ENCODE measurements around the gene OR56A4. TPM values are rescaled to one million over a fixed set of nuclear protein-coding genes. Genes with fewer than 3 reads are reported as not detected.

Gene OR56A4, protein sequence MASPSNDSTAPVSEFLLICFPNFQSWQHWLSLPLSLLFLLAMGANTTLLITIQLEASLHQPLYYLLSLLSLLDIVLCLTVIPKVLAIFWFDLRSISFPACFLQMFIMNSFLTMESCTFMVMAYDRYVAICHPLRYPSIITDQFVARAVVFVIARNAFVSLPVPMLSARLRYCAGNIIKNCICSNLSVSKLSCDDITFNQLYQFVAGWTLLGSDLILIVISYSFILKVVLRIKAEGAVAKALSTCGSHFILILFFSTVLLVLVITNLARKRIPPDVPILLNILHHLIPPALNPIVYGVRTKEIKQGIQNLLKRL
- not detected in 2 replicates for total RNA-seq (2014; rRNA removed; shearing (Covaris generic))

GRCh38 chr11:6006846-6007245, at the start of gene OR56A4:
Gene OR56A4, minus strand, starts transcription at chr11:6006946. Its CDS starts 3,954 bp downstream, at chr11:6002992.
- no peak for DNase-seq (ENCODE audit: low spot score)

DNA sequence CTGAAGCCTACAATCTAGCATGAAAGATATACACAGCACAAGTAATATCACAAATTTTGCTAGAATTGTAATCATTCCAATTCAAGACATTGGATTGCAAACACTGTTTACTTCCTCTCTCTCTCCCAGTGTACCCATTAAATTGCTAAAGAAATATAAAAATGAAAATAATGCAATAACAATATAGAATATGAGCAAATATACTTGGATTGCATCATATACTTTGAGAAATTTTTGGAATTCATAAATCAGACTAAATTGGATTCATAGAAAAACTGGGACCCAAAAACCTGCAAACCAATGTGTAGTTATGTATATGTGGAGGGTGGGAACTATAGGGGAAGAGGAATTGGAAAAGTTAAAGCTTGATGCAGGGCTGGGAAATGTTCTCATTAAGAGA, 48.8 kb upstream of the OR56A4 start:
- no peak for DNase-seq (ENCODE audit: low spot score)

GRCh38 chr11:6052374-6052773, 45.6 kb upstream of the OR56A4 start:
- no peak for DNase-seq (ENCODE audit: low spot score)

DNA sequence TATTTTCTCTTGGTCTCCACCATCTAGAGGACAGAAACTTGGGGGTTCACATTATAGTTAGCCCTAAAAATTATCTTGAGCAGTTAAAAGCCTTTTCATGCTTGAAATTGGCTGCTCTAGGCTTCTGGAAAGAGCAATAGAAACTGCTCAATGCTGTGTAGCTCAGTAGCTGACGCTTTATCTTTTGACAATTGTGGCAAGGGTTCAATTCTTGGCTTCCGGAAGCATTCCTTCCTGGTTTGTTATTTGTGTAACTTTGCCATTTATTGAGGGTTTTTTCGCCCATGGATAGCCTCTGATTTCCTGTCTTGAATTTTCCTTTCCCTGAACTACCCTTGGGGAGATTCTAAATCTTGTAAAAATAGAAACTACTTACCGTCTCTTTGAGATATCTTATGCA, 34.1 kb upstream of the OR56A4 start:
- no peak for DNase-seq (ENCODE audit: low spot score)

GRCh38 chr11:6030708-6031405, 24.1 kb upstream of the OR56A4 start, which contains the start of gene OR56A1:
Gene OR56A1, minus strand, starts transcription at chr11:6030758. Its CDS starts 3,066 bp downstream, at chr11:6027692.
- no peak for DNase-seq (ENCODE audit: low spot score)

GRCh38 chr11:6027501-6027900, 20.8 kb upstream of the OR56A4 start:
- DNase-seq (ENCODE audit: low spot score) = no peak

DNA sequence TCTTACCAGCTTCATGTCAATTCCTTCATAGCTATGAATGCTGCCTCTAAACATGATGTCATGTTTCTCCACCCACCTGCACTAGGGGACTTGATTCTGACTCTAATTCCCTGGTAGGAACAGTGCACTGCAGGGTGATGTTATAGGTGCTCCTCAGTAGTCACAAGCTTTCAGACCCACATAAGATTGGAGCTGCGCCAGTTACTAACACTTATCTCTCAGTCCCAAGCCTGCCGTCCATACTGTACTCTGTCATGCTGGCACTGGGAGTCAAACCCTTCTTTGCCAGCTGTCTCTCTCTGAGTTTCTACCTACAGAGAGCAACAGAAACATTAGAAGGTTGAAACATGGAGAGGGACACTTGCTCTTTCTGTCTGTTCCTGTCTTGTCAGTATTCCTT, 18.3 kb upstream of the OR56A4 start:
- no peak for DNase-seq (ENCODE audit: low spot score)

DNA sequence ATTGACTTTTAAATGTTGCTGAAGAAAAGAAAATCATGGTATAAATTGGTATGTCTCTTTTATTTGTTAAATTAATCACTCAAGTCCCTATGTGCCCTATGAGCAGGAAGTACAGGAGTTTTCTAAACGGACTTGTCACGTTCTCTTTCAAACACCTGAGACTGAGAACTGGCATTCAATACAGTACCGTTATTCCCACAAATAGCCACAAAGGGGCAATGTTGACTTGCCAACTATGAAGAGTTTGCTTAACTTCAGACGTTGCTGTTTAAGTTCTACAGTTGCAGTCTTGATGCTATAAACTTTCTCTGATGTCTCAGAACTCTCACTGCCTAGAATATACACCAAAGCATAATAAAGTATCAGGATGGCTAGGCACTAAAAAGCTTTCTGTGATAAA, 16.2 kb upstream of the OR56A4 start:
- no peak for DNase-seq (ENCODE audit: low spot score)

DNA sequence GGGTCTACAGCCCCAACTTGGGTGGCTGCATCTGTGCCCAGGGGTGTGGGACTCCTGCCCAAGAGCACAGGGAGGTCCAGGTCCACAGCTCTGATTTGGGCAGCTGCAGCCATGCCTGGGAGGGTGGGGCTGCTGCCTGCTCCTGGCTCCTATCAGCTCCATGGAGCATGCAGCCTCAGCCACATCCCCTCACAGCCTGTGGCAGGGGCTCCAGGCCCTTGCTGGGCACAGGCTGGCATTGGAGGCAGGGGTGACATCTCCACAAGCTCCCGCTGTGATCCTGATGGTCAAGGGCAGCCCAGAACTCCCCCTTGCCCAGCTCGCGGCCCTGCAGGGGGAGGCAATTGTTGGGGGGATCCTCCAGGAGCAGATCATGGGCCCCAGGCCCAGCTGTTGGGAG, 6.3 kb upstream of the OR56A4 start:
- DNase-seq (ENCODE audit: low spot score) = no peak

GRCh38 chr11:6012035-6012668, 5.4 kb upstream of the OR56A4 start:
- no peak for DNase-seq (ENCODE audit: low spot score)

DNA sequence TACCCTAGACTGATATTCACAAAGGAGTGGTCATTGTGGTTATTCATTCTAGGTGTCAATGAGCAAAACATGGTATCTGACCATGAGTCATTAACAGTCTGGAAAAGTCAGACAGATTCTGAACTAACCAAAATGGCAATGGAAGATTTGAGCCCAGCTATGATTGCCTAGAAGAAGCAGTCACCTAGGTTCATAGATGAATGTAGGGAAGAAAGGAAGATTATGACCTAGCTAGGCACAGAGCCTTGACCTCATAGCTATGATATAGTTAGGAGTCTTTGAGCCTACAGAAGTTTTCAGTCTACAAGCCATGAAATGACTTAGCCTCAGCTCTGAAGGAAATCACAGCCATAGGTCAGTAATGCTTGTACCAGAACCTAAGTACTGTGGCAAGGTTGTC, 351 bp downstream of the OR56A4 start:
- DNase-seq (ENCODE audit: low spot score) = no peak

GRCh38 chr11:6002202-6002699, 4.5 kb downstream of the OR56A4 start:
- DNase-seq (ENCODE audit: low spot score) = no peak

DNA sequence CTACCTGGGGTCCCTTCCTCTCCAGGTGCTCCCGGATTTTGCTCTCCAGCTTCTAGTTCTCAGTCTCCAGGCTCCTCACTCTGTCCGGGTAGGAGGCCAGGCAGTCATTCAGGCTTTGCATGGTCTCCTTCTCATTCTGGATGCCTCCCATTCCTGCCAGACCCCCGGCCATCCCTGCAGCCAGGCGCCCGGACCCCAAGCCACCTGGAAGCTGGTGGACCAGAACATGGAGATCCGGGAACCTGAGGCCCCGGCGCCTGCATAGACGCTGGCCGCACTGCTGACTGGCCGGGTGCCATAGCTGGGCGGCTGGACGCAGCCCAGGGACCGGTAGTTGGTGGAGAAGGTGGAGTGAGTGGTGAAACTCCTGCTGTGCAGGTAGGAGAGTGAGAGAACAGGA, 12.0 kb downstream of the OR56A4 start:
- DNase-seq (ENCODE audit: low spot score) = no peak

GRCh38 chr11:5992604-5993251, 14.0 kb downstream of the OR56A4 start:
- peak; percentile 21 for DNase-seq (ENCODE audit: low spot score)

DNA sequence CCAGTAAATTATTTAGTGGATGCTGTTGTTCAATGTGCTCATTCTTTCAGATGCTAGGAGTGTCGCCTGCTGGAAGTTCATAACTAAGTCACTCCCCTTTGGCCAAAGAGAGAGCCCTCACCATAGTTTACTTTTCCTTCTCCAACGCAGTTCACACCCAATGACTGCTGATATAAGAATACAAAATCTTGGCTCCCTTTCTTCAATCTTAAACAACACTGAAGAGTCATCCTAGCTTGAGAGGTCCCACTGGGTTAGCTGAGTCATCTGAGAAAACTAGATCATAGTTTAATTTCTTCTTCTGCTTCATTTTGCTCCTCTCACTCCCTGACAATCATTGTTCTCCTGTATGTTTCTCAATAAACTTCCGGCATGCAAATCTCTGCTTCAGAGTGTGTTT, 14.6 kb downstream of the OR56A4 start:
- DNase-seq (ENCODE audit: low spot score) = no peak

DNA sequence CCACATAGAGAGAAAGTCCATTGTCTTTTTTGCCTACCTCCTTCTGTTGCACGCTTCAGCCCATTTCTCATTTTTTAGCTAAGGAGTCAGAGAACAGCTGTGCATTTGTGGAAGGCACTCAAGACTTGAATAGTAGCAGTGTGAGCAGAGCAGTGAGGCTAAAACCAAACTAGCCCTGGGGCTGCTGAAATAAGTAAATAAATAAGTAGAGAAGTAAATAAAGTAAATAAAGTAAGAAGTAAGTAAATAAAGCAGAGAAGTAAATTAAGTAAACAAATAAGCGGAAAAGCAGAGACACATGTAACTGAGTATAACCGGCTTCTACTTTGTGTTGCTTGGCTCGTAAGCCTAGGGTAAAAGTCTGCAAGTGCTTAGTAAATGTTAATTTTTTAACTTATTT, 17.5 kb downstream of the OR56A4 start:
- DNase-seq (ENCODE audit: low spot score) = no peak

DNA sequence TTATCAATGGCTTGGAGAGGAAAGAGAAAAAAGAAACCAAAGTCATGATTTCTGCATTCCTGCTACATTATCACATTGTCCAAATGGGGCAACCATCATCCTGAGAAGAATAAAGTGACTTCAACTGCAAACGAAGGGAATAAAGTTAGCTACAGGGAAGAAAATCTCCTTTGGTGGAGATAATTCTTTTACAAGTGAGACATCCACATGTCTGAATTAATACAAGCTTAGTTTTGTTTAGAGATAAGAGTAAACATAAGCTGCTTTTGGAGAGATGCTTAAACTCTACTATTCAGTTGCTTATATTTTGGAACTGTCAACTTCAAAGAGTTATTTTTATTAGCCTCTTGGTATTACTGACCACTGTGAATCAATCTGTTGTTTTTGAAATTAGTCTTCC, 19.9 kb downstream of the OR56A4 start, which contains the start of gene OR52L1:
OR52L1 (minus strand) TSS at position 101 of the 400 bp plus-strand sequence; CDS start at position 46, 55 bp downstream.
- DNase-seq (ENCODE audit: low spot score) = no peak

GRCh38 chr11:5983443-5983842, 23.3 kb downstream of the OR56A4 start:
- no peak for DNase-seq (ENCODE audit: low spot score)

DNA sequence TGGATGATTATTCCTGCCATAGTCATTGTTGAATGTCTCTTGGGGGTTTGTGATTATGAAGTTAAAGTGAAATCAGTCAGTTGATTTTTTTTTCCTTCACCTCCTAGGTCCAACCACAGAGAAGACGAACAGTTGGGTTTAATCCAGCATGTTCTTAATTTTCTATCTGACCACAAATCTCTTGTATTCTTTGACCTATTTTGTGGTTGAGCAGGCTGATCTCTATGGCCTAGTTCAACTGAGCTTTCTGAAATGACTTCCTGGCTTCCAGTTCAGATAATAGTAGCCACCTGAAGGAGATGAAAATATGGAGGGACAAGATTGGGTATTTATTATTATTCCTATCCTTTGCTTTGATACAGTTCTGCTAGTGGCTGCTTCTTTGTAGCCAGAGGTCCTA, 33.2 kb downstream of the OR56A4 start:
- DNase-seq (ENCODE audit: low spot score) = no peak

DNA sequence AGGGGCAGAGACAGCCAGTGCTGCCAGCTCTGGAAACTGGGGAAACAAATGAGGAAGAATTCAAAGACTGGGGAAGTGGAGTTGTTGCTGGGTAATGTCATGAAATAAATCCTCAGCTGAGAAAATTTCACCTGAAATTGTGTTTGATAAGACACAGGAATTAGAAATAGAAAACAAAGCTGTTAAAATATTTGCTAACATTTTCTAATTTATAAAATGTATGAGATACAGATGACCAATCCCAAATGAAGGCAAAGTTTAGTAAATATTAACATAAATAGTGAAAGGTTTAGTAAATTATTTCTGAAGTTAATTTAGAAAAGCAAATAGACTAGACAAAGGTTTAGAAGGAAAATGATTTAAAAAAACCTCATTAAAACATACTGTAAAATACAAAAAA, 38.4 kb downstream of the OR56A4 start, which contains the start of gene OR56A5:
OR56A5 (minus strand) TSS at position 101 of the 400 bp plus-strand sequence; CDS start at position 101, 0 bp downstream.
- no peak for DNase-seq (ENCODE audit: low spot score)

DNA sequence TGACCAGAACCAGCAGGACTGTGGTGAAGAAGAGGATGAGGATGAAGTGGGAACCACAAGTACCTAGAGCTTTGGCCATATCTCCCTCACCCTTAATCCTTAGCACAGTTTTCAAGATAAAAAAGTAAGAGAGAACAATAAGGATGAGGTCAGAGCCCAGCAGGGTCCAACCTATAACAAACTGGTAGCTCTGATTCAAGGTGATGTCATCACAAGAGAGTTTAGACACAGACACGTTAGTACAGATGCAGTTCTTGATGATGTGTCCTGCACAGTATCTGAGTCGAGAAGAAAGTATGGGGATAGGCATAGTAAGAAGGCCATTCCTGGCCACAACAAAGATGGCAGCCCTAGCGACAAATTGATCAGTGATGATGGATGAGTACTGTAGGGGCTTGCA, 39.0 kb downstream of the OR56A4 start:
- no peak for DNase-seq (ENCODE audit: low spot score)

DNA sequence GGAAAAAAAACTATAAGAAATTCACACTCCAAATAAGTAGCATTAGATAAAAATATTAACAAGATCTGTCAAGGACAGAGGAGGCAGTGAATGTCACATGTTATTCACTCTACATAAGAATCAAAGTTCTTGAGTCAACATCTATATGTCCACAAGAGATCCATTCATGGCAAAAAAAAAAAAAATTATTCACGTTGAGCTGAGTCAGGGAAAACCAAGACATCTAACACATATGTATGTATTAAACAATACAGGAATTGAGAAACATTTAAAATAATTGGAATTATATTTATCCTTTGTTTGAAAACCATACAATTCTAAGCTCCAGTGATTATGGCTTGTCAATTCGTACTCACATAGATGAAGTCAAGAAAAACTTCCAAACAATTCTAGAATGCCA, 39.8 kb downstream of the OR56A4 start:
- DNase-seq (ENCODE audit: low spot score) = no peak
